ENCODE measurements around the gene SLCO3A1. TPM values are rescaled to one million over a fixed set of nuclear protein-coding genes. Genes with fewer than 3 reads are reported as not detected.
"Not testable (repeated sequence)": the region's sequence is repeated elsewhere in the genome, so short reads cannot be mapped to it uniquely, and the experiment has no call there.

Gene SLCO3A1
- total RNA-seq, 1 donor from 2014 or later, result 25.9 TPM

- no peak for DNase-seq (ENCODE audit: low spot score)
These were observed 335.7 kb downstream of the SLCO3A1 start for GRCh38 chr15:92189166-92189565.

DNA sequence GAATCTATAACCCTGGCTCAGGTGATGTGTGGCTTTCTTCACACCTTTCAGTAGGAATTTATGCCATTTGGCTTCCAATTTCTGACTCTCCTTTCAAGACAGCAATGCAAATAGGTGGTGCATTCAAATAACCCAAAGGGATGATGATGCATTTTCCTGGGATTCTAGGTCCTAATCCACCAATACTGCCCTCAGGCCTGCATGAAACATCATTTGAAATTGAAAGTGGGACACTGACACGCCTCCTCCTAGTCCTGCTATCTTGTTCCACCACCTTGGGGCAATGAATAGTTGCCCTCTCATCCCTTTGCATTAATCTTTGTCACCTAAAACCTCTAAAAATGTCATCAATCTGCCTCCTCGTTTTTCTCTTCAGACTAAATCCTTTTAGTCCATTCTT is 341.7 kb downstream of the SLCO3A1 start:
- DNase-seq (ENCODE audit: low spot score), result no peak

DNA sequence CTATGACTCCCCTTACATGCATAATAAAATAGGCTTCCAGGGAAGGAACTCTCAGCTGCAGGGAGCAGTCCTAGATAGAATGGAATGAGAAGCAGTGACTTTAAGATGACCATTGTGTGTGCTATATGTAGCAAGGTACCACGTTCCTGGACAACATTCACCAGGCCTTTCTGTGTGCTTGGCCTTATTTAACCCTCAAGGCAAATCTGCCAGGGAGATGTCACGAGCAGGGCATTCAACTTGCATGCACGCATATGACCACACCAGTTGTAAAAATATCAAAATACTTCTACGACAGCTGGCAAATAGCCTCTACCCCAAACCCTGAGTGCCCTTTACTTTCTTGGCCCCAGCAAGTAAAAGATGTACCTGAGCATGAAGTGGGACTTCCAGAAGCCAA is 342.8 kb downstream of the SLCO3A1 start:
- no peak for DNase-seq (ENCODE audit: low spot score)

DNA sequence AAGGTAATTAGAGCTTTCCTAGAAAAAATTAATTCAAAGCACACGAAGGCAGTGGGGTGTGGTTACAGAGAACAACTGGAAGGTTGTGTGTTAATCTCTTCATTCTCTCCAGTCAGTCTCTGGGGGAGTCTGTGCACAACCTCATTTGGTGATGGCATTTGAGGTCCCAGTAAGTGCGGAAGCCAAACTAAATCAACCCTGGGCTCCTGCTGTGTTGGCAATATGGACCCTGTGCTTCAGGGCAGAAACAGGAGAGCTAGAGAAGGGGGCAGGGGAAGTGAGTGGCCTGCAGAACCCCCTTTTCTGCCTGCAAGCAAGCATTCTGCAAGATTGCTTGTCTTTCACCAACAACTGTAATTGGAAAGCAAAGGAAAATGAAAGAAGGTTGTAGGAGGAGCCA is 344.2 kb downstream of the SLCO3A1 start:
- no peak for DNase-seq (ENCODE audit: low spot score)

DNA sequence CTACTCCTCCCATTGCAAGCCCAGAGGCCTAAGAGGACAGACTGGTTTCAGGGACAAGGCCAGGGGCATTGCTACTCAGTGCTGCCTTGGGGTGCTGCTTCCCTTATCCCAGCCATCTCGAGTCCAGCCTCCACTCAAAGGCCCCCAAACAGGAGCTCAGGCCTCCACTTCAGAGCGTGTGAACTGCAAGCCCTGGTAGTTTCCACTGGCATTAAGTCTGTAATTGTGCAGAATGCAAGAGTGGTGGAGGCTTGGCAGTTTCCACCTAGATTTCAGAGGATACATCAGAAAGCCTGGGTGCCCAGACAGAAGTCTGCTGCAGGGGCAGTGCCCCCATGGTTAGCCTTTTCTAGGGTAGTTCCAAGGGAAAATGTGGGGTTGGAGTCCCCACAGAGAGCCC is 347.4 kb downstream of the SLCO3A1 start:
- DNase-seq (ENCODE audit: low spot score), result no peak

DNA sequence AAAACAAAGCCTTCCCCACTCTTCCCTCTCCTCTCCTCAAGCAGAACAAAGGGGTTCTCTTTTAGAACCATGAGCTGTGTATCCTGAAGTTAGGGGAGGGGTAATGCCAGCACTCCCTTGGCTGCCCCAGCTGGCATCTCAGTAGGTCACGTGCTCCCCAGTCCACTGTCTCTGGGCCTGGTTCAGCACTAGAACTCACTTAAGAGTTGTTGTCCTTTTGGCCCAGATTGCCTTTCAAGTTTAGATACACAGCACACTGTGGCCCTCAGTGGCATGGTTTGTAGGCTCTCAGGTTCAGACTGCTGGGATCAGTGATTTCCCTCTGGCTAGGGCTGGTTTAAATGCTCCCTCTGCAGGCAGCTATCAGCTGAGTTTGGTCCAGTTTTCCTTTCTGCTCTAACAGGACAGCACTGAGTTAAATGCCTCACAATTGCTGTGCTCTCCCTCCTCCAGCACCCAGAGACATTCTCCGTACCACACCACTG is 351.8 kb downstream of the SLCO3A1 start:
- no peak for DNase-seq (ENCODE audit: low spot score)

- not testable (repeated sequence) for DNase-seq (ENCODE audit: low spot score)
These were observed 354.1 kb downstream of the SLCO3A1 start for GRCh38 chr15:92207601-92208000.

All from mesenteric fat pad (tissue), 1 donor.